RWPE1 (cell line): ENCODE measurements around the gene ARHGEF26.

Experiments
- CTCF ChIA-PET: fragments of 350-600 bp; sonication (Branson Sonifier 250); formaldehyde crosslinking; extraction: SDS; loops from one replicate; lab custom pipeline; 2021; lab: Yijun Ruan, JAX
- POLR2A ChIA-PET: fragments of 400-600 bp; formaldehyde crosslinking; extraction: SDS; loops from one replicate; lab custom pipeline; 2020; ENCODE audit warnings: antibody characterized with exemption; ENCODE audit not compliant: low non-redundant PET; lab: Yijun Ruan, JAX
- DNase-seq: peaks from one replicate; pipeline ENCODE4 v3.0.0; 2012; ENCODE audit warnings: low spot score
- H3K27ac ChIP-seq: fragments of 450-650 bp; 2 replicates; pipeline ENCODE4 v1.5.1; 2017
- TF ChIP-seq, protein P1 (sequence below): fragments of 450-650 bp; conservative IDR thresholded peaks from 2 replicates; pipeline ENCODE4 v1.5.1; 2017; ENCODE audit warnings: low read depth, mild to moderate bottlenecking

ARHGEF26 gene

DNA sequence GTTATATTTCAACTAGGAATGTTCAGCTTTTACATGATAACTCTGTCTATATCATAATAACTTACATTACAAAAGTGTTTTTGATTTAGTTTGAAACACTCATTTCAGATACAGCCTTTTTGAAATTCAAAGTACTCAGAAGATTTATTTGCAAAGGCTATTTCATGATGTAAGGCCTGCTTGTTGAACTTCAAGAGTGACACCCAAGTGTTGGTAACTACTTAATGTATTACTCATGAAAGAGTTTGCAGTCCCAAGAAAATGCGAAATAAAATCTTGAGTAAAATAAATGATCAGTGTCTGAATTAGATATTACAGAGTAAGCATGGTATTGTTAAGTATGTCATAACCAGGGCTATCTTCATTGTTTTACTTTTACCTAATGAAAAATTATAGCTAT lies 35.3 kb downstream of the ARHGEF26 start:
- POLR2A ChIA-PET: no interaction called here
- CTCF ChIA-PET: no interaction called here

DNA sequence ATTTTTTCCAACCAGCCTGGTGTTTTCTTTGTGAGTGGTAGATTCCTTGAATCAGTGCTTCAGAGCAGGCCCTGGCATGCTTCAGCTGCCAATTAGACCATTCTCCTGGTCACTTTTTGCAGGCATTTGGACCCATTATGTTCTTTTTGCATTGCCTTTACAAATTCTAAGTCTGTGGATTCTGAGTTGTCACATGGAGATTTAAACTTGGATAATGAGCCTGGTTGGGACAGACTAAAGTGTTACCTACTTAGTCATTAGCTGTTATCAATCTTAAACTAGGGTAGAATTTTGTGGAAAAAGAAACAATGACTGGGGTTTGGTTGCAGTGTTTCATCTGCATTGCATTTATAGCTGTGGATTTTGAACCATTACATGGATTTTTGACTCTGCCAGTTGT lies 40.6 kb downstream of the ARHGEF26 start:
- TF ChIP-seq, protein P1, sequence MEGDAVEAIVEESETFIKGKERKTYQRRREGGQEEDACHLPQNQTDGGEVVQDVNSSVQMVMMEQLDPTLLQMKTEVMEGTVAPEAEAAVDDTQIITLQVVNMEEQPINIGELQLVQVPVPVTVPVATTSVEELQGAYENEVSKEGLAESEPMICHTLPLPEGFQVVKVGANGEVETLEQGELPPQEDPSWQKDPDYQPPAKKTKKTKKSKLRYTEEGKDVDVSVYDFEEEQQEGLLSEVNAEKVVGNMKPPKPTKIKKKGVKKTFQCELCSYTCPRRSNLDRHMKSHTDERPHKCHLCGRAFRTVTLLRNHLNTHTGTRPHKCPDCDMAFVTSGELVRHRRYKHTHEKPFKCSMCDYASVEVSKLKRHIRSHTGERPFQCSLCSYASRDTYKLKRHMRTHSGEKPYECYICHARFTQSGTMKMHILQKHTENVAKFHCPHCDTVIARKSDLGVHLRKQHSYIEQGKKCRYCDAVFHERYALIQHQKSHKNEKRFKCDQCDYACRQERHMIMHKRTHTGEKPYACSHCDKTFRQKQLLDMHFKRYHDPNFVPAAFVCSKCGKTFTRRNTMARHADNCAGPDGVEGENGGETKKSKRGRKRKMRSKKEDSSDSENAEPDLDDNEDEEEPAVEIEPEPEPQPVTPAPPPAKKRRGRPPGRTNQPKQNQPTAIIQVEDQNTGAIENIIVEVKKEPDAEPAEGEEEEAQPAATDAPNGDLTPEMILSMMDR: no peak
- ChIA-PET POLR2A (no interaction called here), CTCF (interaction anchor here (0.6 kb wide), 1 partner anchor 1190 kb away, joined by 4 read pairs; no protein-coding TSS in a partner anchor)
- no peak for DNase-seq
- no peak overlapping the region for H3K27ac ChIP-seq

More for the DNA sequence above, 35.3 kb downstream of the ARHGEF26 start:
- TF ChIP-seq, protein P1: no peak
- H3K27ac ChIP-seq: no peak overlapping the region
- DNase-seq: no peak

DNA sequence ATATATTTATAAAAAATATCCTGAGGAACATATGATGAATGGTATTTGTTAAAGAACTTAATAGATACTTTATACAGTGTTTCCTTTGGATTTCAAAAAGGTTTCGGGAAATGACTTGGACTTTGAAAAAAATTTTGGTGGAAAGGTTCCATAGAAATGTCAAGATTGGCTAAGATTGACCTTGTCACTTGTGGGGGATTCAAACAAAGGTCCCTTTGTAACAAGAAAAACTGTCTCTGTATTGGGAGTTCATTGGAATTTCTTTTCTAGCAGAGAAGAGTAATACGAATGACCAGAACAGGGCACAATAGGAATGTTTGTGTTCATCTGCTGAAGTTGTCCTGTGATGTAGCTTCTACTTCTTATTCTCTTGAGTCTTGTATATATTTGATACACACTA lies 43.2 kb downstream of the ARHGEF26 start:
- POLR2A ChIA-PET: no interaction called here
- TF ChIP-seq, protein P1: no peak
- DNase-seq: no peak
- no peak overlapping the region for H3K27ac ChIP-seq
- CTCF ChIA-PET: interaction anchor here (0.6 kb wide), 2 partner anchors 27 to 144 kb away, joined by 3 read pairs; no protein-coding TSS in a partner anchor

- ChIA-PET POLR2A (no interaction called here), CTCF (no interaction called here)
- no peak overlapping the region for H3K27ac ChIP-seq
- TF ChIP-seq, protein P1: no peak
- no peak for DNase-seq
Measured at GRCh38 chr3:154168998-154169795, 48.0 kb downstream of the ARHGEF26 start.

DNA sequence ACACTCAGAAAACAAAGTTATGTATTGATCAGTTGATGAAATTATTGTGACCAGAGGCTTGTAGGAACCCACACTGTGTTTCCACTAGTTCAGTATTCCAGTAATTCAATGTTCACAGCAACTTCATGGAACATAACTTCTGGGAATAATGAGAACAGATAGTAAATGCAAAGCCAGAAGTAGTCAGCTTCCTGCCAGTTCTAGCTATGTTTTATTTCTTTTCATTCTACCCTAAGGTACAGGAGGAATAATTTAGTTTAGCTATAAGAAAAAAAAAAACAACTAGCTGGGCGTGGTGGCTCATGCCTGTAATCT lies 48.6 kb downstream of the ARHGEF26 start:
- CTCF ChIA-PET: no interaction called here
- TF ChIP-seq, protein P1: no peak
- no peak overlapping the region for H3K27ac ChIP-seq
- no peak for DNase-seq
- POLR2A ChIA-PET: no interaction called here

DNA sequence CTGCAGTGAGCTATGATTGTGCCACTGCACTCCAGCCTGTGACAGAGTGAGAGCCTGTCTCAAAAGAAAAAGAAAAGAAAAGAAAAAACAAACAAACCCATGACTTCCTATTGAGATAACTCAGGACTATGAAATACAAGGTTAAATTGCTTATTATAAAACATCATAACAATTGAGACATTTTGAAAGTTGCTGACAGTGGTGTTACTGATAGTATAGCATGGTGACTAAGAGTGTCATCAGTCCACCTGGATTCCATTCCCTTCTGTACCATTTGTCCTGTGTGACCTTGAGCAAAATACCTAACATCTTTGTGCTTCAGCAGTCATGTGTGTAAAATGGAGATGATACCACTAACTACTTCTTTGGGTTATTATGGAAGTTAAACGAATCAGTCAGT lies 49.1 kb downstream of the ARHGEF26 start:
- ChIA-PET POLR2A (no interaction called here), CTCF (no interaction called here)
- DNase-seq: no peak
- no peak overlapping the region for H3K27ac ChIP-seq
- TF ChIP-seq, protein P1: no peak
